Measurements from ENCODE around the gene ETV3.
"Not testable (repeated sequence)": the region's sequence is repeated elsewhere in the genome, so short reads cannot be mapped to it uniquely, and the experiment has no call there.

ETV3 gene

GRCh38 chr1:157138220-157139051 is at the start of gene ETV3:
TSS of gene ETV3 (minus strand) at chr1:157138395. CDS start at chr1:157136352, 2,043 bp downstream.
- peak; percentile 94 for DNase-seq (ENCODE audit: low spot score)

GRCh38 chr1:157186281-157186992 is 48.2 kb upstream of the ETV3 start:
- no peak for DNase-seq (ENCODE audit: low spot score)

GRCh38 chr1:157183870-157184269 is 45.7 kb upstream of the ETV3 start:
- no peak for DNase-seq (ENCODE audit: low spot score)

- DNase-seq (ENCODE audit: low spot score), result not testable (repeated sequence)
Observed at GRCh38 chr1:157182371-157182770, 44.2 kb upstream of the ETV3 start.

GRCh38 chr1:157181790-157182189 is 43.6 kb upstream of the ETV3 start:
- DNase-seq (ENCODE audit: low spot score), result no peak

GRCh38 chr1:157181258-157181657 is 43.1 kb upstream of the ETV3 start:
- DNase-seq (ENCODE audit: low spot score), result no peak

- DNase-seq (ENCODE audit: low spot score), result no peak
Observed at GRCh38 chr1:157178490-157178889, 40.3 kb upstream of the ETV3 start.

- DNase-seq (ENCODE audit: low spot score), result no peak
Observed at GRCh38 chr1:157177733-157178394, 39.7 kb upstream of the ETV3 start.

GRCh38 chr1:157176591-157177121 is 38.5 kb upstream of the ETV3 start:
- DNase-seq (ENCODE audit: low spot score), result no peak

- DNase-seq (ENCODE audit: low spot score), result no peak
Observed at GRCh38 chr1:157176016-157176415, 37.8 kb upstream of the ETV3 start.

GRCh38 chr1:157173900-157174410 is 35.8 kb upstream of the ETV3 start:
- DNase-seq (ENCODE audit: low spot score), result no peak

GRCh38 chr1:157173241-157173640 is 35.0 kb upstream of the ETV3 start:
- not testable (repeated sequence) for DNase-seq (ENCODE audit: low spot score)

- not testable (repeated sequence) for DNase-seq (ENCODE audit: low spot score)
Observed at GRCh38 chr1:157172591-157172990, 34.4 kb upstream of the ETV3 start.

GRCh38 chr1:157171903-157172503 is 33.8 kb upstream of the ETV3 start:
- not testable (repeated sequence) for DNase-seq (ENCODE audit: low spot score)

- DNase-seq (ENCODE audit: low spot score), result no peak
Observed at GRCh38 chr1:157170677-157171515, 32.7 kb upstream of the ETV3 start.

GRCh38 chr1:157168015-157168414 is 29.8 kb upstream of the ETV3 start:
- DNase-seq (ENCODE audit: low spot score), result no peak

- no peak for DNase-seq (ENCODE audit: low spot score)
Observed at GRCh38 chr1:157167437-157167836, 29.2 kb upstream of the ETV3 start.

- no peak for DNase-seq (ENCODE audit: low spot score)
Observed at GRCh38 chr1:157166590-157166989, 28.4 kb upstream of the ETV3 start.

GRCh38 chr1:157163273-157164127 is 25.3 kb upstream of the ETV3 start:
- peak; percentile 83 for DNase-seq (ENCODE audit: low spot score)

- no peak for DNase-seq (ENCODE audit: low spot score)
Observed at GRCh38 chr1:157162345-157162744, 24.1 kb upstream of the ETV3 start.
